Activated T-helper 1 cell treated with Interleukin-2 at 50 U/mL for 16 hours (primary cell): ENCODE data around the gene MDC1.

Source experiments
- DNase-seq: peaks from one replicate; pipeline ENCODE4 v3.0.0-alpha.2; 2020; ENCODE audit warnings: low read depth

MDC1 gene

DNA sequence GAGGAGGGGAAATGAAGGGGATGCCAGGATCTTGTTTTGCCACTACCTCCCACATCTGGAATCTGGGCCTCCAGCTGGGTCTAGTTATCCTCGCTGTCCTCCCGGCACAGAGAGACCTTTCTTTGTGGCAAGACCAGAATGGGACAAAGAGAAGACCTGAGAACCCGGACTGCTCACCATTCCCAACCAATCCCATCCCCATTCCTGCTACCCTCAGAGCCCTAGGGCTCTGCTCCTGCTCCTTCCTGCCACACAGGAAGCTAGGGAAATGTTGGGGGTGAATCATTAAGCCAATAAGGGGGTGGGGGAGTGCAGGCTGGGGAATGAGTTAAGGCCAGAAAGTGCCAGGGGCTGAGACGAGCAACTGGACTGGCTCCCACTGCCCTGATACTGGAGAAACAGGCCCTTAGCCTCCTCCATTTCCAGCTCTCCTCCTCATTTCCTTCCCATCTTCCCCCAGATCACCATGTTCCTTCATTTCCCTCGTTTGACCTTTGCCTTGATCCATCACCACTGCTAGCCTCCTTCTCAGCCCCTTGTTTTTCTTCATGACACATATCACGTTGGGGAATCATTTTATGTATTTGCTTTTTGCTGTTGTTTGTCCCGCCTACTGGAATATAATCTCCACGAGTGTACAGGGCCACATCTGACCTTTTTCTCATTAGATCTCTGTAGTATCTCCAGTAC is 31.9 kb upstream of the MDC1 start:
- DNase-seq = no peak

DNA sequence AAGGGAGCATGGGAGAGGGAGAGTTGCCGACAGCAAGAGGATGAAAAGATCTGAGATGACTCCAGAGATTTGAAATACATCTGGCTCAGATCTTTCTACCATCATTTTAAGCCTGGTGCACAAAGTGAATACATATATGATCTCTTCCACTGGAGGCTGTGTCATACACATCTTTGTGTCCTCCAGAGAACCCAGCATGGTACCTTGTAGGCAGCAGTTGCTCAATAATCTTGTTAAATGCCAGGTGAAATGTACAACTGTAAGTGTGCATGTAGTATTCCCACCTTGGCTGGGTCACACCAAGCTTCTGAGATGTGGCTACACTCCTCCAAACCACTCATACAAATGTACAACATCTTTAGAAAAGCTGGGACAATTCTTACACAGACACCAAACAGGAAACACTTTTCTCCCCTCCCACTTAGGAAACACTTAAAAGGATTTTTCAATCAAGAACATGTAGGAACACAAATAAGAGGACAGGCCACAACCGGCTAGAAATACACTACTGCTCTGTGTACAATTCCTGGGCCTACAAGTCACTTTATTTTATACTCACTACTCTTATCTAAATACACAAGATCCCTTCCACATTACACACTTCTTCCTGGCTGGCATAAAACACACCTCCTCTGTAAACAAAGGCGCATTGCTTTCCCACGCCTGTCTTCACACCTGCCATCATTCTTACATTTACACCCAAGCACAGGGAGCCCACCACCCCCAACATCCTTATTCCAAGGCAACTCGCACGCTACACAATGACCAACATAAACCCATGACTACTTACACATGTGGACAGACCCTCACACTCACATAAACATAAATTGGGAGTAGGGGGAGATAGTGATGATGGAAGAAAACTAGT is 31.1 kb upstream of the MDC1 start:
- DNase-seq = no peak

DNA sequence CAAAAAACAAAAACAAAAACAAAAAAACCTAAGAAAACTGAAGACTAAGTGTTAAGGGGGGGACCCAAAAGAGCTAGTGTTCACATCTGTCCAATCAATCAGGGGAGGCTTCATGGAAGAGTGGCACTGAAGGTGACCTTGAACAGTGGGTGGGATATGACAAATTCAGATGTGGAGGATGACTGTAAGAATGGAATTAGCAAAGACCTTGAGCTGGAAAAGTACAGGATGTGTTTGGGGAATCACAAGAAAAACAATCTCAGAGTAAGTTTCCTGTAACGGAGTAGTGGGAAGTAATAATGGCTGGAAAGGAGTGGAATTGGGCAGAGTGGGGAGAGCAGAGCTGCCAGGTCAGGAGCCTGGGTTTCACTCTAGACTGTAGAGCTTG is 30.2 kb upstream of the MDC1 start:
- no peak for DNase-seq

DNA sequence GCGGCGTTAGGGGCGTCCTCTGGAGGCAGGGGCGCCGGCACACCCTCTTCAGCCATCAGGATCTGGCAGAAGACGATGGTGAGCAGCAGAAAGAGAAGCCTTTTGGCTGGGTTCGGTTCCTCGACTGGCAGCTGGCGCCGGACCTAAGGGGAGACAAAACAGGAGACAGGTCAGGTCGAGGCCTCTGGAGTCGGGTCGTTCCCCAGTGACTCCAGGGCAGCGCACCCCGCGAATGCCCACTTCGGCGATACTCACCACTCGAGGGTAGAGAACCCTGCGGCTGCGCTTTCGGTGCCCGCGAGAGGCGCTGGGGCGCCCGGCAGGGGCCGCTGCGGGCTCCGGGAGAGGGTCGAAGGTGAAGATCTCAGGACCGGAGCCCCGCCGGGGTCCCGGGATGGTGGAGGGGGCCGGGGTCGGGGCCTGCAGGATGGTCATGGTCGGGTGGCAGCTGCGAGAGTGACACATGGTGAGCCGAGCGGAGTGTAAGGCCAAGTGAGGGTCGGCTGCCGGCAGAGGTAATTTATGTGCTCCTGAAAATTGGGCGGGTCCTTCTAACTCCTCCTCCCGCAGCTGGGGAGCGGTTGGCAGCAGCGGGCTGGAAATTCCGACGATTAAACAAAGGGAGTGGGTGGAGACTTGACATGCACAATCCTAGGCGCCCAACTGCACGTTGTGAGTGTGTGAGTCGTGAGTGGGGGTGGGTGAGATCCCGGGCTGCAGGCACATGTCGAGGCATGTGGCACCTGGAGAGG is 27.1 kb upstream of the MDC1 start, which contains the start of gene IER3:
Gene IER3 (minus strand): TSS at position 494 of the 752 bp plus-strand sequence. CDS start 29 bp downstream, at position 465.
- DNase-seq = peak; percentile 47

DNA sequence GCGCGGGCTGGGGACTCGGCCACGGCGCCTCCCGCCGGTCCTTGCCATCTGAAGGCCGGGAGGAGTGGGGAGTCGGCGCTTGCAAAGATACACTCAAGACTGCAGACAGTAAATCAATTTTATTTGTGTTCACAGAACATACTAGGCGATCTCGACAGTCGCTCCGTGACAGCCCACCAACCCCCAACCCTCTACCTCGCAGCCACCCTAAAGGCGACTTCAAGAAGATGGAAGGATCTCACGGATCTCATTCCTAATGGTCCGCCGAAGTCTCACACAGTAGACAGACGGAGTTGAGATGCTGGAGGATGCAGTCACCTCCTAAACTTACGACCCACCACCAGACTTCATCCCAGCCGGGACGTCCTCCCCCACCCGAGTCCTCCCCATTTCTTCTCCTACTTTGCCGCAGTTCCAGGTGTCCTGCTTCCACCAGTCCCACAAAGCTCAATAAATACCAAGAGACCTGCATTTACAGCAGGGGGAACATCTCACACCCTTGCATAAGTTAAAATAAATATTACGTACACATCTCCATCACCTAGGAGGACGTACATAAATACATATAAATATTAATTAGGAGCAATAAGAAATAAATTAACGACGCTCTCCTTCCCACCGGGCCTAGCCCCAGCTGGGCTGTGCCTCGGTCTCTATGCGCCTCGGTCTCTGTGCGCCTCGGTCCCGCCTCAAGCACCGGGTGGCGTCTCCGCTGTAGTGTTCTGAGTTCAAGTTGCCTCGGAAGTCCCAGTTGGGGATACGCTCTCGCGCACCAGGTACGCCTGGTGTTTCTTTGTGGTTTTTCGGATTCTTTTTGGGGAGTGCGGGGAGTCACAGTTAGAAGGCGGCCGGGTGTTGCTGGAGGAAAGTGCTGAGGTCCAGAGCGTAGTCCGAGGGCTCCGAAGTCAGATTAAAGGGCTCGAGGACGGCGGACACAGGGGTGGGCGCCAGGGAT is 26.3 kb upstream of the MDC1 start:
- peak; percentile 13 for DNase-seq

DNA sequence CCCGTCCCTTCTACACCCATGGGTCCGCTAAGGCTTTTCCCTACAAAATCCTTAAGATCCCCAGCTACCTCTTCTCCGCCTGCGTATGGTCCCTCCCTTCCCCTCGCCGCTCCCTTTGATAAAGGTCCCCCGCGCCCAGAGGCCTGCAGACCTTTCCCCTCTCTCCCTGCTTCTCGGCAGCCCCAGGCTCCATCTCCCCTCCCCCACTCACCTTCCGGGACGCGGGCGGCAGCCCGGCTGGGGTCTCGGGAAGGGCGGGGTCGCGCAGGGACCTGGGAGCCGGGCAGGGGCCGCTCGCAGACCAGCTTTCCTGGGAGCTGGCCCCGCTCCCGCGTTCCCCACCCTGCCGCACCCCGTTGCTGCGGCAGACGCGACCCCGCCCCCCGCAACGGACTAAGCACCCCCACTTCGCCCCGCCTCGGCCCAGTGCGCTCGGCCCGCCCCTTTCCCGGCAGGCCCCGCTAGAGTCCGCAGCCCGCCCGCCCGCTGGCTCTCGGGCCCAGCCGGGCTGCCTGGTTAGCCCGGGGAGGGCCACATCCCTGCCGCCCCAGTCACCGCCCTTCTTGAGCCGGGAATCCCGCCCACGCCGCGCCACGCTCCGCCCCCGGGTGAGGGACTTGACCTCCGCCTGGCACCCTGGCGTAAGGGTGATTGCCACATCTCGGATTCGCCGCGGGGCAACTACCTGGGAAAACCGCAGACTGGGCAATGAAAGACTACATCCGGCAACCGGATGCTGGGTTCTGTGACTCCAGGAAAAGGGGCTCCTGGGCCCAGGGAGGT is 25.4 kb upstream of the MDC1 start, which contains the start of gene FLOT1:
Gene FLOT1 (minus strand): TSS at position 372 of the 783 bp plus-strand sequence. CDS start 498 bp downstream, outside the sequence.
- DNase-seq = peak; percentile 74

DNA sequence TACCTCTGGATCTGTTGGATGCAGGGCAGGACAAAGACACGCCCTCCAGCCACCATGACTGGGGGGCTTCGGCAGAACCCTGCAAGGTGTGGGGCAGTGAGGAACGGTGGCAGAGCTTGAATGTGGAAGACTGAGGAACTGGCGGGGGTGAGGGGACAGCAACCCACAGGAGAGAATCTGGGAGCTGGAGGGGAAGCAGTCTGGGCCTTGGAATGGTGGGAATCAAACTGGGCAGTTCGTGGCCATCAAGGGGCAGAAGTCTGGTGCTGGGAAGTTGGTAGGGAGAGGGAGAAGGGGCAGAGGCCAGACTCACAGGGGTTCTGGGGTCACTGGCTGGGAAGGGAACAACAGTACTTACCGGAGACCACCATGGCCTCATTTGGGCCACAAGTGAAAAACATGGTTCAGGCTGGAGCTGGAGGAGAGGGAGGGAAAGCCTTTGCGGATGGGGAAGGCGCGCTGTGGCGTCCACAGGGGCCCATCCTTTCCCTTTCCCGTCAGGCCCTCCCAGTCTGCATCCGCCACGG is 24.8 kb upstream of the MDC1 start:
- no peak for DNase-seq

DNA sequence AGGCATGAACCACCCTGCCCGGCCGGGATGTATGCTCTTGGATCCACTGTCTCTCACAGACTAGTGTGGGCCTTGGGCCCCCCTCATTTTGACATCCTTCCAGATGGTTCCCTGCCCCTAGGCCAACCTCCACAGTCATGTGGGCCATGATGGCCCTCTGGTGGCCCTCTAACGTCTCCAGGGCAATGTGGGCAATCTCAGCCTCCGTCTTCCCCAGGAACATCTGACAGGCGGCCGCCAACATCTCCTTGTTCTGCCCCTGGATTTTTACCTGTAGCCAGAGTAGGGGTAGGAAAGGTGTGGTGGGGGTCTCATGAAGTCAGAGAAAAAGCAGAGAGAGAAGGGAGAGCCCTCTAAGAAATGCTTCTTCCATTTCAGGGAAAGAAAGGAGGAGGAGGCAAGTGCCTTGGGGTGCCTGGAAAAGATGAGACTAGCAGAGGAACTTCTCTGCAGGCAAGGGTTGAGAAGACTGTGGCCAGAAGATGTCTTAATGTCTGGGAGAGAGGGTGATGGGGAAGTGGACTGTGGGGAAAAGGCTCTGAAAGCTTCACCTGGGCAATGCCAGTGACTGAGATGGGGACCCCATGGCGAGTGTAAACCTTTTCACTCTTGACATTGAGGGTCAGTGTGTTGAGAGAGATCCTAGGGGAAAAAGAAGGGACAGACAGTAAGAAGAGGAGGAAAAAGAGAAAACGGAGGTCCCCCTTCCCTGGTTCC is 24.1 kb upstream of the MDC1 start:
- DNase-seq = no peak

DNA sequence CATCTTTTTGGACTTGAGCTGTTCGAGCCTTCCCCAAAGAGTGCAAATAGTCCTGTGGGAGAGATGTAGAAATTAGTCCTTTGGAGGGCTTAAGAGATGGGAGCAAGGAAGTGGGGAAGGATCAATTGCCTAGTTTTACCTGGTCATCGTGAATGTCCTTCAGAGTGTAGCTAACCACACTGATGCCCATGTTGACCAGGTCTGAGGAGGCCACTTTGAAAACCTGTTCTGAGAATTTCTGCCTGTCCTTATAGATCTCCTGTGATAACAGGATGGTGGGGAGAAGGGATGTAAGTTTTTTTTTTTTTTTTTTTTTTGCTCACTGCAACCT is 23.4 kb upstream of the MDC1 start:
- no peak for DNase-seq

DNA sequence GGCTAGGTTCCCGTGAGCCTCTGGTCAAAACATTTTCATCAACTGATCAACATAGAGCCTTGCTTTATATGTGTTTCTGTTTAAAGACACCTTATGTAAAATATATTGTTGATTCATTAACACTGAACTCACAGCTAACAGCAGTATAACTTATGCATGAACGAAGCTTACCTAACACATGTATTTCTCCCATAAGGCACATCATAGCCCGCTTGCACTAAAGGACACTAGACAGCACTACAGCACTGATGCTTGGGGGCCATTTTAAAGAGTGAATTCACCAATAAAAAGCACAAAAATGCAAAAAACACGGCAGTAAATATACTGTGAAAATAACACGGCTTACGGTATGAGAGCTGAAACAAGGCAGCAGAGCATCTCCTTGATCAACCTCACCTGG is 21.5 kb upstream of the MDC1 start:
- DNase-seq = no peak

DNA sequence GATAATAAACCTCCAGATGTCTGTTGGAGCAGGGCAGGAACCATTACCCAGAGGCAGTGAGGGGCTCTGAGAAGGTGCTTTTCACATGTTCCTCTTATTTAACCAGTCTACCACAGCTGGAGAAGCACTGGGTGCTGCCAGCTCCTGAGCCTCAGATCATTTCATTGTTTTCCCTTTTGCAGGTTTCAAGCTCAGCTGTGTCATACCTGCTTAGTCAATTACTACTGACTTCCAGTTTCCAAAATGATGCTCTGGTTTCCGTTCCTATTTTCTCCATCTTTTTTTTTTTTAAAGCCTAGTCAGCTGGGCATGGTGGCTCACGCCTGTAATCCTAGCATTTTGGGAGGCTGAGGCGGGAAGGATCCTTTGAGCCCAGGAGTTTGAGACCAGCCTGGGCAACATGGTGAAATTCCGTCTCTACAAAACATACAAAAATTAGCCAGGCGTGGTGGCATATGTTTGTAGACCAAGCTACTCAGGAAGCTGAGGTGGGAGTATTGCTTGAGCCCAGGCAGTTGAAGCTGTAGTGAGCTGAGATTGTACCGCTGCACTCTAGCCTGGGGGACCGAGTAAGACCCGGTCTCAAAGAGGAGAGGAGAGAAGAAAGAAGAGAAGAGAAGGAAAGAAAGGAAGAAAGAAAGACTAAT is 18.7 kb upstream of the MDC1 start:
- DNase-seq = no peak

DNA sequence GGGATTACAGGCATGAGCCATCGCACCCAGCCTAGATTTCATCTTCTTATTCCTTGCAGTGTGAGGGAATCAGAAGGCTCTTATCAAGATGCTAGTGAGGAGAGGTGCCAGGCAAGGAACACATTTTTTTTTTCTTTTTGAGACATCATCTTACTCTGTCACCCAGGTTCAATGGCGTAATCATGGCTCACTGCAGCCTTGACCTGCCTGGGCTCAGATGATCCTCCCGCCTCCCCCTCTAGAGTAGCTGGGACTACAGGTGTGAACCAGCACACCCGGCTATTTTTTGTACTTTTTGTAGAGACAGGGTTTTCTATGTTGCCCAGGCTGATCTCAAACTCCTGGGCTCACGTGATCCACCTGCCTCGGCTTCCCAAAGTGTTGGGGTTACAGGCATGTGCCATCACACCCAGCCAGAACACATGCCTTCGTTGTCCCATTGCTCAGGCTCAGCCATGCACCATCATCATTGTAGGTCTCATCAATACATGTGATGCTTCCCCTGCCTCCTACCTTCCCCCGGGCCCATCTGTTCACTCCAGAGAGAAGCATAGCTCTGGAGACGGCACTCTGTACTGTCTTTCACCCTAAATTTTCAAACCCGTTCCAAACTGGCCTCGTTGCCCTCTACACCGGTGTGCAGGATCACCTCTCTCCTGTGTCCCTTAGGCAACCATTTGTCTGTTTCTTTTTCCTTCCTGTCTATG is 15.3 kb upstream of the MDC1 start:
- DNase-seq = no peak

DNA sequence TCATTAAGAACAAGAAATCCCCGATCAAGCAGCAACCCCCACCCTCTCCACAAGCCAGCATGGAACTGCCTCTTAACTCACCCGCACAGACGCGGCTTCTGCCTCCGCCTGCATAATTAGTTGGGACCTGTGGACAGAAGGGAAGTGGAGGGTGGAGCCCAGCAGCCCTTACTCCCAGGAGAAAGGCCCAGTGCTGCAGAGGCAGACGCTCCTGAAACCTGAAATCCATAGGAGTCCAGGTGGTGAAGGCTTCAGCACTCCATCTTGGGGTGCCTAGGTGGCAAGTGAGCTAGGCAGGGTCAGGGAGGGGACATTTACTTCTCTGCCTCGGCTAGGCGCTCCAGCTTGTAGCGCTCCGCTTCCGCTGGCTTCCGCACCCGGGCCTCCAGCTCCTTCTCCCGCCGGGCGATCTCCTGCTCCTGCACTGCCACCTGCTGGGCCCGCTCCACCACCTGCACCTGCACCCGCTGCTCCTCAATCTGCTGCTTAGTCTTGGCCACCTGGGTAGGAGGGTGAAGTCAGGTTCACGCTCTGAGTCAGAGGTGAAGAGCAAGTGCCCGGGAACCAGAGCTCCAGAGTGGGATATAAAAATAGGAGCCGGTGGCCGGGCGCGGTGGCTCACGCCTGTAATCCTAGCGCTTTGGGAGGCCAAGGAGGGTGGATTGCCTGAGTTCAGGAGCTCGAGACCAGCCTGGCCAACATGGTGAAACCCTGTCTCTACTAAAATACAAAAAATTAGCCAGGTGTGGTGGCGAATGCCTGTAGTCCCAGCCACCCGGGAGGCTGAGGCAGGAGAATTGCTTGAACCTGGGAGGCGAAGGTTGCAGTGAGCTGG is 13.7 kb upstream of the MDC1 start:
- peak; percentile 76 for DNase-seq

DNA sequence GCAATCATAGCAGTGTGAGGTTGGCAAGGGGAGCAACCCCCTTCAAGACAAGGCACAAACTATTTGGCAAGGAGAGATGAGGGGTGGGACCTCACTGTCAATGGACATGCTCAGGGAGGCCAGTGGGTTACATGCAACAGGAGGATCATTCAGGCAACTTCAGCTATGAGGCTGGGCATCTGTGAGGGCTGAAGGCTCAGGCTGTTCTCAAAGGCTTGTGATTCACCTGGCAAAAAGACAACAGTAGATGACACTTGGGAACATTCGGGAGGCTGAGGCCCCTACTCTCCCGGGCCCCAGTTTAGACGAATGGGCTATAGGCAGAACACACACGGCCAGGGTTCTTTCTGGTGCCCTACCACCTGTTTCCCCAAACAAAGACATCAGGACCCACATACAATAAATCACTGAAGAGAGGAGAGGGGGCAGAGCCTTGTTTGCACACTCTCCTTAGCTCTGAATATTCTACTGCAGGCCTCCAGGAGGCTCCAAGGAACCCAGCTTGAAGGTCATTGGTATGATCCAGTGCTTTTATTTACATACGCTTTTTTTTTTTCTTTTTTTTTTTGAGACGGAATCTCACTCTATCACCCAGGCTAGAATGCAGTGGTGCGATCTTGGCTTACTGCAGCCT is 11.0 kb upstream of the MDC1 start:
- no peak for DNase-seq

DNA sequence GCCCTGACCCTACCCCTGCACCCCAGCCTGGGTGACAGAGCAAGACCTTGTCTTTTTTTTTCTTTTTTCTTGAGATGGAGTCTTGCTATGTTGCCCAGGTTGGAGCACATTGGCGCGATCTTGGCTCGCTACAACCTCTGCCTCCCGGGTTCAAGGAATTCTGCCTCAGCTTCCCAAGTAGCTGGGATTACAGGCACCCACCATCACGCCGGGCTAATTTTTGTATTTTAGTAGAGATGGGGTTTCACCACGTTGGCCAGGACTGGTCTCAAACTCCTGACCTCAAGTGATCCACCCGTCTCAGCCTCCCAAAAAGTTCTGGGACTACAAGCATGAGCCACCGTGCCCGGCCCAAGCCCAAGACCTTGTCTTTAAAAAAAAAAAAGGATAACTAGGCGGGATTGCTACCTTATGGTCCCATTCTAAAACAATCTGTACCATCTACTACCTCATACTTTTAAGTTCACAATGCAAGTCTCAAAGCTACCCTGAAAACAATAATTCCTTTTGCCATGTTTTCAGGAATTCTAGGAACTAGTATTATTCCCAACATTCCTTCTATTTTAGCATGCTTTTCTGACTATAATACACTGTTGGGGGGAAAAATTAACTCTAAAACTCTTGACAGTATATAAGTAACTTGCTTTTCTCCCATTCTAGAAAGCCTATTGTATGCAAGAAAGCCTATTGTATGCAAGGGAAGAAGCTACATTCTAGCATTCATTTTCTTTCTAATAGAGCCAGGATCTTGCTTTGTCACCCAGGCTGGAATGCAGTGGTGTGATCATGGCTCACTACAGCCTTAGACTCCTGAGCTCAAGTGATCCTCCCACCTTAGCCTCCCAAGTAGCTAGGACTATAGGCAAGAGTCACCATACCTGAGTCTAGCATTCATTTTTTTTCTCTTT is 9.7 kb upstream of the MDC1 start:
- no peak for DNase-seq
